Epithelial cell of esophagus (primary cell): Measurements from ENCODE around the gene TREML2.

Experiments used
- DNase-seq: peaks from one replicate; pipeline ENCODE4 v3.0.0; 2010; ENCODE audit warnings: low read depth
- H3K4me3 ChIP-seq: 2 replicates; pipeline ENCODE4 v1.5.1; 2011; ENCODE audit warnings: mild to moderate bottlenecking, low read length, control low read depth
- TF ChIP-seq, protein P1 (sequence below): IDR thresholded peaks from 2 replicates; pipeline ENCODE4 v1.5.1; 2011; ENCODE audit warnings: low read depth, mild to moderate bottlenecking, low read length, control low read depth, inconsistent platforms; ENCODE audit not compliant: insufficient read depth; ENCODE audit errors: missing control alignments

Gene TREML2

DNA sequence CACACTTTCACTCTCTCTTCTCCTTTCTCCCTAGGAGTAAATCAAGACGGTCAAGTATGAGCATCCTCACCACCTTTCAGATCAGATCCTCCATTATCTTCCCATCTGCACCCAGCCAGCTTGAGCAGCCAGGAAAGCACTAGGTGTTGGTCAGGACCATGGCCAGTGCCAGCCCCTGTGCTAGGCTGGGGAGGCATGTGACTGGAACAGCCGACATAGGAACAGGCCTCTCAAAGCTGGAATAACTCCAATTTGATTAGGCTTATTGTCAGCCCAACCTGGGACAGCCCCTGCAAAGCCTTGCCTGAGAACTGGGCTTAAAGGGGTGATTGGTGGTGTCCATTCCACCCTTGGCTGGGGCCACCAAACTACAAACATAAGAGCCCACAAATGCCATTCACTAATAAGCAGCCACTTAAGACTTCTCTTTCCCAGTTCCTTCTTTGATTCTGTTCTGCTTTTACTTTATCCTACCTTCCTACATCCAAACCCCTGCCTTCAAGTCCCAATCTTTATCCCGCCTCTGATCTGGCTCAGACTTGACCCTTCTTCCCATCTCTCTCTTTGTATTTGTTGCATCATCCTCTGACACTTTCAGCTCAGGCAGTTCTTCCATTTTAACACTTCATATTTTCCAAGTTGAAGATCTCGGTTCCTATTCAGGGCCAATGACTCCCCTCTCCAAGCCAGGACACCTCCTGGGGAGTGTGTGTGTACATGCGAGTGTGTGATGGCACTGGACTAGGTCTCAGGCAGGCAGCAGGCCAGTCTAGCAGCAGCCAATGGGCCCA is 33.6 kb downstream of the TREML2 start:
- peak; percentile 61 for DNase-seq
- TF ChIP-seq, protein P1, sequence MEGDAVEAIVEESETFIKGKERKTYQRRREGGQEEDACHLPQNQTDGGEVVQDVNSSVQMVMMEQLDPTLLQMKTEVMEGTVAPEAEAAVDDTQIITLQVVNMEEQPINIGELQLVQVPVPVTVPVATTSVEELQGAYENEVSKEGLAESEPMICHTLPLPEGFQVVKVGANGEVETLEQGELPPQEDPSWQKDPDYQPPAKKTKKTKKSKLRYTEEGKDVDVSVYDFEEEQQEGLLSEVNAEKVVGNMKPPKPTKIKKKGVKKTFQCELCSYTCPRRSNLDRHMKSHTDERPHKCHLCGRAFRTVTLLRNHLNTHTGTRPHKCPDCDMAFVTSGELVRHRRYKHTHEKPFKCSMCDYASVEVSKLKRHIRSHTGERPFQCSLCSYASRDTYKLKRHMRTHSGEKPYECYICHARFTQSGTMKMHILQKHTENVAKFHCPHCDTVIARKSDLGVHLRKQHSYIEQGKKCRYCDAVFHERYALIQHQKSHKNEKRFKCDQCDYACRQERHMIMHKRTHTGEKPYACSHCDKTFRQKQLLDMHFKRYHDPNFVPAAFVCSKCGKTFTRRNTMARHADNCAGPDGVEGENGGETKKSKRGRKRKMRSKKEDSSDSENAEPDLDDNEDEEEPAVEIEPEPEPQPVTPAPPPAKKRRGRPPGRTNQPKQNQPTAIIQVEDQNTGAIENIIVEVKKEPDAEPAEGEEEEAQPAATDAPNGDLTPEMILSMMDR, result no peak
- H3K4me3 ChIP-seq, result no peak overlapping the region

DNA sequence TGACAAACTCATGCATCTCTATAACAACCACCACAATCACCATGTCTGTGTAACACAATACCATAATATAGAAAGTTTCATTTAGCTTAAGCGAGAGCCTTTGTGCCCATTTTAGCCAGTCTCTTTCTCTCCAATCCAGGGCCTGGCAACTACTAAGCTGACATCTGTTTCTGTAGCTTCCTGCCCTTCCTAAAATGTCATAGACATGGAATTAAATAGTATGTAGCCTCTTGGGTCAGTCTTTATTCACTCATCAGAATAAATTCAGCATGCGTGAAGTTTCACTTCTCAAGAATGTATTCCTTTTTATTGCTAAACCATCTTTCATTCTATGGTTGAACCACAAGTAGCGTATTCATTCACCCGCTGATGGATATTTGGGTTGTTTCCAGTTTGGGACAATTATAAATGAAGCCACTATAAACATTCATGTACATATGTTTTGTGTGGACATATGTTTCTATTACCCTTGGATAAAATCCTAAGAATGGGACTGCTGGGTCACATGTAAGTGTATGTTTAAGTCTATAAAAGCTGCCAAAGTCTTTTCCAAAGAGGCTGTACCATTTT is 36.3 kb downstream of the TREML2 start:
- DNase-seq, result no peak
- TF ChIP-seq, protein P1, result no peak

DNA sequence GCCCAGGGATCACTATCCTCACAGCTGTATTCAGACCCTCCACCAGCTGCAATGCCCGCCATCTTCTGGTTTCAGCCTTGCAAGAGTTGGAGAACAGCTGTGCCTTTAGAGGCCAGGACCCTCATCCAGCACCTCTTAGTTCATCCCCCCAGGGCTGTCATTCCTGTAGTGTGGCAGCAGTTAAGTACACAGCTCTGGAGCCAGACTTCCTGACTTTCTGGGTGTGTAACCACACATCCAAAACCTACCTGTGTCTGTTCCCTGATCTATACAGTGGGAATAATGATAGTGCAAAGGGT is 37.6 kb downstream of the TREML2 start:
- H3K4me3 ChIP-seq, result no peak overlapping the region
- TF ChIP-seq, protein P1, result no peak
- no peak for DNase-seq

More for the DNA sequence above, 36.3 kb downstream of the TREML2 start:
- H3K4me3 ChIP-seq, result no peak overlapping the region

DNA sequence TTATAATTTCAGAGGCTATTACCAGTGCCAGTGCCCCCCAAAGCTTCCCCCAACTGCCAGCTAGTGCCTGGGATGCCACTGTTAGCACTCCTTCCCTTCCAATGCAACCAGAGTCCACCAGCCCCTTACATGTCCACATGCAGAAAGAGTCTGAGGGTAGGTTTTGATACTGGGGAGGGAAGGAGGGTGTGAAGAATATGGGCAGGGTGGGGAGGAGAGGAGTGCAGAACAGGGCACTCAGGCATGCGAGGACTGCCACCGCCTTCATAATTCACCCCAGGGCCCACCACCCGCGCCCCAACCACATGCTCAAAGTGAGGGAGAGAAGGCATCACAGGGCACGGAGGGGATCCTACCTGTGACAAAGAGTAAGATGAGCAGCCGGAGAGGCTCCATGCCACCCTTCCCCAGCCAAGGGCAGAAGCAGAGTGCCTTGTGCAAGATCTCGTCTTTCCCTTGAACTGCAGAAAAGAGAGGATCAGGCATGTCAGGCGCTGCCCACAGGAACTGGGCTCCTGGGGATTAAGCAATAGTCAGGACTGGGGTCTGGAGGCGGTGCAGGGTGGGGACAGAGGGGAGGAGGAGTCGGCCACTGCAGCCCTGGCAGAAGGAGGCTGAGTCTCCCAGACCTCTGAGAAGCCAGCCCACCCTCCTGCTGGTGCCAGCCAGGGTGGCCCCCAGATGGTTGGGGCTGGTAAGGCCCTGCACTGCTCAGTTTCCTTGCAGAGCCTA is 38.1 kb downstream of the TREML2 start, which contains the start of gene TREM2:
TSS of gene TREM2 (minus strand) at position 430 of the 732 bp plus-strand sequence. CDS start at position 396, 34 bp downstream.
- H3K4me3 ChIP-seq, result no peak within 1 kb of the TSS
- peak; percentile 60 for DNase-seq

DNA sequence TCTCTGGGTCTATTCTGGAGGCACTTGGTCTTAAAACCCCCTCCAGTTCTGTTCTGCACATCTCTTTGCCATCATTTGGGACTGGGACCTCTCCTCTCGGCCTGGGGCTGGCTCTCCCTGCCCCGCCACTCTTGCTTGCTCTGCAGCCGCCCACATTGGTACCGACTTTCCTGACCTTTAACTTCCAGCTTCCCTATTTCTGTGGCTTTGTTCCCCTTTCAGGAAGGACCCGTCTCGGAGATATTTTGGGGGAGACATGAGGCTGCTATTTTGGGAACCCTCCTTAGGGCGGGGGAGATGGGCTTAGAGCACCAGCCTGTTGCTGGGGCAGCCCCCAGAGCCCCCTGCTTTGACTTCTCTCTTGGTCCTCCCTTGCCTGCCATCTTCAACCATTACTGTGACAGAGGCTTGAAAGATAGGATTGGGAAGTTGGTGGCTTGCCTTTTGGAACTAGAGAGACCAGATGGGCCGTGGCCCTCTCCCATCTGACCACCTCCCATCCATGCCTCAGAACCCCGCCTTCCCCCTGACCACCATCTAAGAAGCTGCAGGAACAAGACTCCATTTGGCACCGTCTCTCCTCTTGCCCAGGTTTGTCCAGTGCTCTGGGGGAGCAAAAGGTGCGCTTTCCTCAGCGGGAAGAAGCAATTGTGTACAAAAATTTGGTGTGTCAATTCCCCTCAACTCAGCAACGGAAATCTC is 38.9 kb downstream of the TREML2 start:
- no peak overlapping the region for H3K4me3 ChIP-seq
- no peak for DNase-seq
- TF ChIP-seq, protein P1, result no peak

More for the DNA sequence above, 38.1 kb downstream of the TREML2 start, which contains the start of gene TREM2:
- TF ChIP-seq, protein P1, result no peak

DNA sequence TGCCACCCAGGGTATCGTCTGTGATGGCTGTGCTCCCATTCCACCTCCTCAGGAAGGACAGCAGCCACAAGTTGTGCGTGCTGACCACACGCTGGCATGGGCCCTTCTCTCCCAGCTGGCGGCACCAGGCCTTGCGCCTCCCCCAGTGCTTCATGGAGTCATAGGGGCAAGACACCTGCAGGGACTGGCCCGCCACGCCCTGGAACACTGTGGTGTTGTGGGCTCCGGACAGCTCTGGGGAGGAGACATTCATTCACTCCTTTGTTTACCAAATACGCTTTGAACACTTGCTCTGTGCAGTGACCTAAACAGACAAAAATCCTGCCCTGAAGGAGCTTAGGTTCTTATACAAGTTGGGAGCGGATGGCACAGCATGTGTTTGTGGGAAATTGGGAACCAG is 39.6 kb downstream of the TREML2 start:
- peak; percentile 67 for DNase-seq
- TF ChIP-seq, protein P1, result no peak
- H3K4me3 ChIP-seq, result no peak overlapping the region
